Dendritic cell treated with granulocyte-macrophage colony-stimulating factor and Interleukin-4, amounts not matched to agents 40 ng/mL and 50 ng/mL, for 4 days (primary cell): ENCODE data around the gene MYOM1.

Experiments
- H3K27ac Mint-ChIP-seq: one replicate; pipeline ENCODE4 v1.8.0; 2022; ENCODE audit warnings: mild to moderate bottlenecking, mixed read lengths
- H3K27me3 Mint-ChIP-seq: one replicate; pipeline ENCODE4 v1.8.0; 2022; ENCODE audit warnings: mild to moderate bottlenecking, mixed read lengths
- H3K36me3 Mint-ChIP-seq: one replicate; pipeline ENCODE4 v1.8.0; 2022; ENCODE audit warnings: low read depth, mixed read lengths
- H3K4me1 Mint-ChIP-seq: one replicate; pipeline ENCODE4 v1.8.0; 2022; ENCODE audit warnings: low read depth, mixed read lengths
- H3K4me3 Mint-ChIP-seq: one replicate; pipeline ENCODE4 v1.8.0; 2022; ENCODE audit warnings: mild to moderate bottlenecking, moderate library complexity, mixed read lengths
- H3K9me3 Mint-ChIP-seq: one replicate; pipeline ENCODE4 v1.8.0; 2022; ENCODE audit warnings: mixed read lengths
- intact Hi-C: fragments of 100-400 bp; cut with micrococcal nuclease; formaldehyde crosslinking; loops from one replicate; pipeline ENCODE4 v1.15.0; 2022

Gene MYOM1

GRCh38 chr18:3219631-3220335 is at the start of gene MYOM1:
MYOM1 (minus strand) TSS chr18:3219968; CDS start chr18:3215223, 4,745 bp downstream.
- Mint-ChIP-seq H3K9me3 (no peaks in the 10 kb centered on the region), H3K27me3 (no peaks in the 10 kb centered on the region), H3K4me1 (peaks cover 5% of the 10 kb centered on the region), H3K36me3 (peaks cover 6% of the 10 kb centered on the region), H3K27ac (no peak within 1 kb of the TSS), H3K4me3 (no peak within 1 kb of the TSS)
- intact Hi-C loops, result no loop called here

GRCh38 chr18:3269241-3269913 is 49.6 kb upstream of the MYOM1 start:
- Mint-ChIP-seq H3K4me1 (peaks cover 65% of the 10 kb centered on the region), H3K4me3 (peak overlapping the region; percentile 2), H3K27ac (peak overlapping the region; percentile 32), H3K36me3 (peaks cover 26% of the 10 kb centered on the region), H3K9me3 (no peaks in the 10 kb centered on the region), H3K27me3 (no peaks in the 10 kb centered on the region)
- intact Hi-C loops, result no loop called here

GRCh38 chr18:3268306-3268705 is 48.5 kb upstream of the MYOM1 start:
- peaks cover 75% of the 10 kb centered on the region for H3K4me1 Mint-ChIP-seq
- no peaks in the 10 kb centered on the region for H3K9me3 Mint-ChIP-seq
- H3K36me3 Mint-ChIP-seq, result peaks cover 15% of the 10 kb centered on the region
- H3K4me3 Mint-ChIP-seq, result no peak overlapping the region
- no peaks in the 10 kb centered on the region for H3K27me3 Mint-ChIP-seq
- intact Hi-C loops, result no loop called here
- H3K27ac Mint-ChIP-seq, result peak overlapping the region; percentile 32

GRCh38 chr18:3266062-3266608 is 46.4 kb upstream of the MYOM1 start:
- peak overlapping the region; percentile 45 for H3K27ac Mint-ChIP-seq
- H3K4me3 Mint-ChIP-seq, result no peak overlapping the region
- peaks cover 22% of the 10 kb centered on the region for H3K36me3 Mint-ChIP-seq

GRCh38 chr18:3265564-3266033 is 45.8 kb upstream of the MYOM1 start:
- intact Hi-C loops, result no loop called here
- H3K36me3 Mint-ChIP-seq, result peaks cover 23% of the 10 kb centered on the region
- H3K9me3 Mint-ChIP-seq, result no peaks in the 10 kb centered on the region
- no peaks in the 10 kb centered on the region for H3K27me3 Mint-ChIP-seq
- H3K27ac Mint-ChIP-seq, result peak overlapping the region; percentile 45
- H3K4me3 Mint-ChIP-seq, result no peak overlapping the region
- H3K4me1 Mint-ChIP-seq, result peaks cover 74% of the 10 kb centered on the region

More at GRCh38 chr18:3266062-3266608, 46.4 kb upstream of the MYOM1 start:
- intact Hi-C loops, result no loop called here
- peaks cover 73% of the 10 kb centered on the region for H3K4me1 Mint-ChIP-seq
- H3K9me3 Mint-ChIP-seq, result no peaks in the 10 kb centered on the region
- no peaks in the 10 kb centered on the region for H3K27me3 Mint-ChIP-seq

- intact Hi-C loops, result no loop called here
- Mint-ChIP-seq H3K27ac (no peak overlapping the region), H3K9me3 (no peaks in the 10 kb centered on the region), H3K4me3 (no peak overlapping the region), H3K36me3 (peaks cover 23% of the 10 kb centered on the region), H3K27me3 (no peaks in the 10 kb centered on the region), H3K4me1 (peaks cover 67% of the 10 kb centered on the region)
Measured at GRCh38 chr18:3264362-3264761, 44.6 kb upstream of the MYOM1 start.

- no peaks in the 10 kb centered on the region for H3K9me3 Mint-ChIP-seq
- intact Hi-C loops, result no loop called here
- H3K27me3 Mint-ChIP-seq, result no peaks in the 10 kb centered on the region
- H3K27ac Mint-ChIP-seq, result peak overlapping the region; percentile 99
- H3K36me3 Mint-ChIP-seq, result peaks cover 28% of the 10 kb centered on the region
- peaks cover 60% of the 10 kb centered on the region for H3K4me1 Mint-ChIP-seq
- H3K4me3 Mint-ChIP-seq, result peak overlapping the region; percentile 89
Measured at GRCh38 chr18:3263132-3263700, 43.4 kb upstream of the MYOM1 start.

- intact Hi-C loops, result no loop called here
- Mint-ChIP-seq H3K27me3 (no peaks in the 10 kb centered on the region), H3K27ac (peak overlapping the region; percentile 99), H3K9me3 (no peaks in the 10 kb centered on the region), H3K4me1 (peaks cover 62% of the 10 kb centered on the region), H3K36me3 (peaks cover 36% of the 10 kb centered on the region), H3K4me3 (peak overlapping the region; percentile 89)
Measured at GRCh38 chr18:3262234-3263131, 42.7 kb upstream of the MYOM1 start.

GRCh38 chr18:3261373-3262233 is 41.8 kb upstream of the MYOM1 start, which contains the start of gene MYL12B:
MYL12B (plus strand) TSS chr18:3262133; CDS start chr18:3272899, 10,766 bp downstream.
- peak within 1 kb of the TSS; percentile 89 for H3K4me3 Mint-ChIP-seq
- H3K9me3 Mint-ChIP-seq, result no peaks in the 10 kb centered on the region
- H3K36me3 Mint-ChIP-seq, result peaks cover 44% of the 10 kb centered on the region
- peak within 1 kb of the TSS; percentile 99 for H3K27ac Mint-ChIP-seq
- peaks cover 66% of the 10 kb centered on the region for H3K4me1 Mint-ChIP-seq
- H3K27me3 Mint-ChIP-seq, result no peaks in the 10 kb centered on the region
- intact Hi-C loops, result no loop called here

GRCh38 chr18:3260995-3261372 is 41.2 kb upstream of the MYOM1 start:
- Mint-ChIP-seq H3K36me3 (peaks cover 44% of the 10 kb centered on the region), H3K4me3 (peak overlapping the region; percentile 89), H3K9me3 (no peaks in the 10 kb centered on the region), H3K4me1 (peaks cover 66% of the 10 kb centered on the region), H3K27me3 (no peaks in the 10 kb centered on the region), H3K27ac (peak overlapping the region; percentile 99)
- intact Hi-C loops, result no loop called here

GRCh38 chr18:3257627-3258120 is 37.9 kb upstream of the MYOM1 start:
- intact Hi-C loops, result loop anchor here (1.0 kb wide), 1 partner anchor 9 kb away; no protein-coding TSS in a partner anchor
- H3K27ac Mint-ChIP-seq, result peak overlapping the region; percentile 3
- no peaks in the 10 kb centered on the region for H3K9me3 Mint-ChIP-seq
- H3K36me3 Mint-ChIP-seq, result peaks cover 70% of the 10 kb centered on the region
- H3K4me1 Mint-ChIP-seq, result peaks cover 57% of the 10 kb centered on the region
- no peaks in the 10 kb centered on the region for H3K27me3 Mint-ChIP-seq
- H3K4me3 Mint-ChIP-seq, result no peak overlapping the region
